Hepatocyte (in vitro differentiated cells): ENCODE results near the gene SH3TC1.

Experiments used
- CTCF ChIP-seq: fragments of 200-600 bp; sonication (generic); IDR thresholded peaks from 2 replicates; pipeline ENCODE4 v1.5.1; 2016; ENCODE audit warnings: antibody characterized with exemption, mild to moderate bottlenecking; ENCODE audit not compliant: poor library complexity
- EZH2 ChIP-seq: fragments of 200-600 bp; sonication (generic); IDR thresholded peaks from 2 replicates; pipeline ENCODE4 v1.6.1; 2016; ENCODE audit warnings: antibody characterized with exemption, mild to moderate bottlenecking, borderline replicate concordance

GRCh38 chr4:8201321-8201781 lies 2.3 kb downstream of the SH3TC1 start:
- no peak for TF ChIP-seq CTCF
- no peak for TF ChIP-seq EZH2
